ENCODE measurements around the gene GPR87. TPM values are rescaled to one million over a fixed set of nuclear protein-coding genes. Genes with fewer than 3 reads are reported as not detected.

Gene GPR87
- polyA plus RNA-seq, 3 donors = 0.15 TPM; not detected in 2

GRCh38 chr3:151281671-151282324 is 34.8 kb downstream of the GPR87 start:
- Mint-ChIP-seq H3K27me3 (ENCODE audit: low read depth in 3 of 3) (peaks cover 0 to 2% (median 0%) of the 10 kb centered on the region in 3 donors), H3K4me3 (no peak overlapping the region), H3K9me3 (peaks cover 0 to 4% (median 0%) of the 10 kb centered on the region in 7 donors), H3K4me1 (peaks cover 26% of the 10 kb centered on the region), H3K36me3 (no peaks in the 10 kb centered on the region), H3K27ac (no peak overlapping the region)
- WGBS (ENCODE audit: insufficient coverage) = 97% methylated on average over 4 of the region's 9 CpGs
- H2AFZ ChIP-seq (ENCODE audit: insufficient read depth, low read depth, low read length, poor library complexity, severe bottlenecking) = no peak overlapping the region
- H3K27me3 ChIP-seq (ENCODE audit: control insufficient read depth in 2 of 2, insufficient read depth in 2 of 2, low read length in 2 of 2) = no peaks in the 10 kb centered on the region
- no peak overlapping the region for H3K27ac ChIP-seq (ENCODE audit: low read depth in 1 of 2, low read length in 2 of 2)
- TF ChIP-seq CTCF (IDR thresholded peaks at IDR 0.05) = no peak
- H3K9ac ChIP-seq (ENCODE audit: insufficient read depth, low read length, poor library complexity, severe bottlenecking) = no peak overlapping the region
- no peaks in the 10 kb centered on the region for H3K9me3 ChIP-seq (replicated peaks in 1 of 2; ENCODE audit: control insufficient read depth in 1 of 2, insufficient read depth in 1 of 2, low read length in 2 of 2)
- intact Hi-C loops (cut with micrococcal nuclease) = loop anchor here (2.0 to 5.0 kb wide), 3 partner anchors 53 to 114 kb away; no protein-coding TSS in a partner anchor
- no peaks in the 10 kb centered on the region for H3K79me2 ChIP-seq (ENCODE audit: insufficient read depth, low read length)
- H3K4me3 ChIP-seq (replicated peaks in 1 of 3; ENCODE audit: low read depth in 2 of 3, low read length in 3 of 3) = no peak overlapping the region
- H3K4me2 ChIP-seq (replicated peaks; ENCODE audit: extremely low read depth, low read length, poor library complexity, severe bottlenecking) = no peak overlapping the region
- H4K20me1 ChIP-seq (ENCODE audit: insufficient read depth, low read length) = no peaks in the 10 kb centered on the region
- peaks cover 28 to 36% of the 10 kb centered on the region in 2 donors for H3K4me1 ChIP-seq (ENCODE audit: control insufficient read depth in 1 of 2, insufficient read depth in 2 of 2, low read length in 2 of 2)
- DNase-seq = no peak
- H3K36me3 ChIP-seq (replicated peaks in 1 of 2; ENCODE audit: control insufficient read depth in 1 of 2, insufficient read depth in 2 of 2, low read length in 2 of 2) = no peaks in the 10 kb centered on the region

GRCh38 chr3:151278230-151278629 is 38.4 kb downstream of the GPR87 start, which contains the start of gene P2RY14:
Gene P2RY14 (minus strand): TSS chr3:151278542. CDS start chr3:151214316, 64,226 bp downstream.
- Histone ChIP-seq H3K79me2 (ENCODE audit: insufficient read depth, low read length) (no peaks in the 10 kb centered on the region), H4K20me1 (ENCODE audit: insufficient read depth, low read length) (no peaks in the 10 kb centered on the region), H3K4me1 (ENCODE audit: control insufficient read depth in 1 of 2, insufficient read depth in 2 of 2, low read length in 2 of 2) (peaks cover 32 to 43% of the 10 kb centered on the region in 2 donors), H3K27ac (ENCODE audit: low read depth in 1 of 2, low read length in 2 of 2) (peak within 1 kb of the TSS in 1 of 2 donors; percentile 77), H3K36me3 (replicated peaks in 1 of 2; ENCODE audit: control insufficient read depth in 1 of 2, insufficient read depth in 2 of 2, low read length in 2 of 2) (no peaks in the 10 kb centered on the region), H3K9me3 (replicated peaks in 1 of 2; ENCODE audit: control insufficient read depth in 1 of 2, insufficient read depth in 1 of 2, low read length in 2 of 2) (no peaks in the 10 kb centered on the region), H3K4me2 (replicated peaks; ENCODE audit: extremely low read depth, low read length, poor library complexity, severe bottlenecking) (peak within 1 kb of the TSS; percentile 50), H2AFZ (ENCODE audit: insufficient read depth, low read depth, low read length, poor library complexity, severe bottlenecking) (peak within 1 kb of the TSS; percentile 19), H3K9ac (ENCODE audit: insufficient read depth, low read length, poor library complexity, severe bottlenecking) (no peak within 1 kb of the TSS), H3K27me3 (ENCODE audit: control insufficient read depth in 2 of 2, insufficient read depth in 2 of 2, low read length in 2 of 2) (no peaks in the 10 kb centered on the region), H3K4me3 (replicated peaks in 1 of 3; ENCODE audit: low read depth in 2 of 3, low read length in 3 of 3) (peak within 1 kb of the TSS in 1 of 3 experiments; percentile 38)
- WGBS (ENCODE audit: insufficient coverage) = no CpG with 5 or more reads among the region's 4 CpGs
- peaks cover 0 to 2% (median 0%) of the 10 kb centered on the region in 3 donors for H3K27me3 Mint-ChIP-seq (ENCODE audit: low read depth in 3 of 3)
- peak within 1 kb of the TSS in 1 of 2 donors; percentile 67 for H3K4me3 Mint-ChIP-seq
- H3K4me1 Mint-ChIP-seq = peaks cover 33% of the 10 kb centered on the region
- no peaks in the 10 kb centered on the region for H3K36me3 Mint-ChIP-seq
- intact Hi-C loops (cut with micrococcal nuclease) = no loop called here
- TF ChIP-seq CTCF (IDR thresholded peaks at IDR 0.05) = no peak
- H3K9me3 Mint-ChIP-seq = no peaks in the 10 kb centered on the region
- peak within 1 kb of the TSS; percentile 61 to 88 (median 84) for H3K27ac Mint-ChIP-seq
- peak; percentile 65 to 76 (median 75) for DNase-seq
